Non-pigmented ciliary epithelial cell (primary cell): ENCODE measurements around the gene AHCTF1.
"Not testable (repeated sequence)": the region's sequence is repeated elsewhere in the genome, so short reads cannot be mapped to it uniquely, and the experiment has no call there.

Experiments used
- DNase-seq: peaks from one replicate; pipeline ENCODE4 v3.0.0-alpha.2; 2010; ENCODE audit warnings: low read depth

AHCTF1 gene

GRCh38 chr1:246921481-246921880, 10.3 kb downstream of the AHCTF1 start:
- no peak for DNase-seq

GRCh38 chr1:246919902-246920301, 11.8 kb downstream of the AHCTF1 start:
- DNase-seq: no peak

- DNase-seq: not testable (repeated sequence)
Measured at GRCh38 chr1:246916026-246916923, 15.5 kb downstream of the AHCTF1 start.

- DNase-seq: no peak
Measured at GRCh38 chr1:246907472-246907871, 24.3 kb downstream of the AHCTF1 start.

GRCh38 chr1:246906833-246907232, 24.9 kb downstream of the AHCTF1 start:
- no peak for DNase-seq

DNA sequence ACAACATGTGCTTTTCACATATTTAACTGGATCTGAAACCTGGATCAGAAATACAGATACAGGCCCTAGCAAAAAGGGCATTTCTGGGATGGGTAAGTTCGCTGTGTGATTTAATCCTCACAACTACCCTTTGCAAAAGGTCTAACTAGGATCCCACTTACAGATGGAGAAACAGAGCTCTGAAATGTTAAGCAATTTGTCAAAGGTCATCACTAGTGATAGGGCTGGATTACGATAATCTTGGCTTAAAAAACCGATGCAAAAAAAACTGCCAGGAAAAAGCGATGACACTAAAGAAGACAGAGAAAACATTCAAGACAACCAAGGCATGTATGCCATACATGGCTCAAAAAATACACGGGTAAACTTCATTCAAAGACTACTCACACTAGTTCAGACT, 29.9 kb downstream of the AHCTF1 start:
- no peak for DNase-seq

DNA sequence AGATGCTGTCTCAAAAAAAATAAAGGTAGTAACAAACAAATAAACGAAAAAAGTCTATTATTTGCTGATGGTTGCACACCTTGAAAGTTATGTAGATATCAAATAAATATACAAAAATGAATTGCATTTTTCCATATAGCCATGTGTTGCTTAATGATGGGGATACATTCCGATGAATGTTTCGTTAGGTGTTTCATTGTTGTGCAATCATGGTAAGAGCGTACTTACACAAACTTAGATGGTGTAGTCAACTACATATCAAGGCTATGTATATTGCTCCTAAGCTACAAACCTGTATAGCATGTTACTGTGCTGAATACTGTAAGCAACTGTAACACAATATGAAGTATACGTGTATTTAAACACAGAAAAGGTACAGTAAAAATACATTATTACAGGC, 34.4 kb downstream of the AHCTF1 start:
- DNase-seq: no peak

DNA sequence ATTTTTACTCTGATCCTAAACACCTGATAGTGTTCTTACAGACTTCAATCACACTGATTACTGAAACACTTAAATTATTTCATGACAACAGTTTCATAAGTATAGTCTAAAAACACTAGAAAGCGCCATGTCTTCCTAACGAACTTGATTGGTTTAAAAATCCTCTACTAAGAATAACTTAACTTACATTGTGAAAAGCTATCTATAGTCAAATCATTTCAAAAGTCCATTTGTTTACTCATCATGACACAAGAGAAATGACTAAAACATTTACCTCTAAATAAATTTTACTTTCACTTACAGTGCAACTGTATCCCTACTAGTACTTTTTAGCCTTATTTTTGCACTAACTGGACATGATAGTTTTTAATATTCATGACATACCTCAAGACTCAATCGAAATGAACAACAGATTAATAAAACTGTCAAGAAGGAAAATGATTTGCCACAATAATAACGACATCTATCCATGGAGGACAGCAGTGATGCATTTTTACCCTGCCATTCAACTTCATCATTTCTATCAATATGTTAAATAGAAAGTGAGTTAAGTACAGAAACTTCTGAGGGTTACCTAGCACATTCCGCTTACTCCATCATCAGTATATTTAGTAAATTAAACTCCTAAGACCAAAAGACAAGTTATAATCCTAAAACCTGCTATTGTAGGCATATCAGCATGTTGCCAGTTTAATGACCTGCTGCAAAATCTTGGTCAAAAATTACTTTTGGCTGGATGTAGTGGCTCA, 38.4 kb downstream of the AHCTF1 start:
- DNase-seq: no peak

- no peak for DNase-seq
Measured at GRCh38 chr1:246891105-246891504, 40.6 kb downstream of the AHCTF1 start.

- no peak for DNase-seq
Measured at GRCh38 chr1:246888522-246888921, 43.2 kb downstream of the AHCTF1 start.

- DNase-seq: not testable (repeated sequence)
Measured at GRCh38 chr1:246885389-246885788, 46.4 kb downstream of the AHCTF1 start.

- no peak for DNase-seq
Measured at GRCh38 chr1:246878551-246878950, 53.2 kb downstream of the AHCTF1 start.

DNA sequence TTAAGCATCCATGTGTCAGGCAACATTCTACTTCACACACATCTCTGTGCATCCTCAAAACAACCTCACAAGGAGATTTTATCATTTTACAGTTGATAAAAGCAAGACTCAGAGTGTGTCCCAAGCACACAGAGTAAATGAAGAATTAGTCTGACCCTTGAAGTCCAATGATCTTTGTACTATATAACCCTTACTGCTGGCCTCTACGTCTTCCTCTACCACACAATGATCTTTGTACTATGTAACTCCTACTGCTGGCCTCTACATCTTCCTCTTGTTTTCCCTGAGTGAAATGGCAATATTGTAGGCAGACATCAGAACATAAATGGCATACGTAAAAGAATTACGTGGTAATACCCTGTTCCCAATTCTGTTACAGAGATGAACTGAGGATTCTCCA, 55.3 kb downstream of the AHCTF1 start:
- no peak for DNase-seq

DNA sequence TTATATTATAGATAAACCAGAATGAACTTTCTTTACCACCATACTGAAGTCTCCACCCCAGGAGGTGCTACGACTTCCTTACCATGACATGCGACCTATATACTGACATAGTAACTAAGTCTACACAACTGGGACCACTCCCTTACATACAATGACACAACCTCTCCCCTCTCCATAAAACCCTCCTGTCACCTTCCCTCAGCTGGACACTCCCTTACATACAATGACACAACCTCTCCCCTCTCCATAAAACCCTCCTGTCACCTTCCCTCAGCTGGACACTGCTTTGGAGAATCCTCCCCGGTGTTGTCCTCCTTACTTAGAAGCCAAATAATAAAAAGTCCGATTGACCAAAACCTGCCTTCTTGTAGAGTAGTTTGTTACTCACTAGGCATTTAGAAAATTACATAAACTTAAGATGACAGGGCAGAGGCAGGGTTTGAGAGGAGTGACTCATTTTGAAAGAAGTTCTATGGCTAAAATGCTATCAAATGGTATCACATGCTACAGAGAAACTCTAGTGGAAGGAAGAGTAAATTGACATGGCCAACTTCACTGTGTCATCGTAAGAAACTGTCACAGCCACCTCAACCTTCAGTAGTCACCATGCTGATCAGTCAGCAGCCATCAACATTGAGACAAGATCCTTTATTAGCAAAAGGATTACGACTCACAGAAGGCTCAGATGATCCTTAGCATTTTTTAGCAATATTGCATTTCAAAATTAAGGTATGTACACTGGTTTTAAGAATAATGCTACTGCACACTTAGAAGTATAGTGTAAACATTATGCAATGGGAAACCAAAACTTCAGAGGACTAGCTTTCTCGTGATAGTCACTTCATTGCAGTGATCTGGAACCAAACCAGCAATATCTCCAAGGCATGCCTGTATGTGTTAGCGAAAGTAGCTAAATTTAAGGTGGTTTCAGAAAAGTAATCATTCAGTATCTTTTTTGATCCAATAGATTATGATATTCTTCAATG, 56.4 kb downstream of the AHCTF1 start:
- peak; percentile 47 for DNase-seq

DNA sequence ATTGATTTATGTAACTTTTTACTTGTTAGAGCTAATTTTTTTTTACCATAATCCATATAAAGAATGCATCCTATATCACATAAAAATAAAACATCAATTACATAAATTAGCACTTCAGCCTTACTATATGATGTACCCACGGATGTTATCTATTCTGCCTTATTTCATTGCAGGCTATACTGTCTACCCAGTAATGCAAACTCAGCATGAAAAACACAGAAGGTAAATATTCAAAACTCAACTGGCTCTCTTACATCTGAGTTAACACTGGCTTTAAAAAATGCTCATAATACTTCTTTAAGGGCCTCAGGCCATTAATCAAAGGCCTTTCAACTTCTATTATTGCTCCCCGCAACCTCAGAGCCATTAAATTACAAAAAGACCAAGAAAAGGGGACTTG, 65.8 kb downstream of the AHCTF1 start:
- DNase-seq: no peak

GRCh38 chr1:246863791-246864190, 68.0 kb downstream of the AHCTF1 start:
- not testable (repeated sequence) for DNase-seq

- DNase-seq: no peak
Measured at GRCh38 chr1:246860401-246860800, 71.3 kb downstream of the AHCTF1 start.

- no peak for DNase-seq
Measured at GRCh38 chr1:246856371-246856770, 75.4 kb downstream of the AHCTF1 start.

DNA sequence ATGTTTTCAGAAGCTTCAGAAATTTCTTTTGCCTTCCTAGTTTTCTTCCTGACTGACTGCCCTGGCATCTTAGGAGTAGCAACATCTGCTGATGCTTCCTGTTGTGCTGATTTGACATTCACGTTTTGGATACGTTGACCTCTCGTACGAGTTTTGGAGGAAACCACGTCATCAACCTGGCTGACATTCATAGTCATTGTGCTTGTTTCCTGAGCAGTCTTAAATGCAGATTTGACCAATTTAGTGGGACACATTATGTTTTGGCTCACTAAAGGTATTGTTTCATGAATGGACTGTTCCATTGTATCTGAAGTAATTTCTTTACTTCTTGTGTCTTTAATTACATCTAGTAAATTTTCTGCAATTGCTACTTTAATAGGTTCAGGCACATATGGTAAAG, 81.1 kb downstream of the AHCTF1 start:
- not testable (repeated sequence) for DNase-seq

GRCh38 chr1:246843876-246844275, 87.9 kb downstream of the AHCTF1 start:
- DNase-seq: no peak

DNA sequence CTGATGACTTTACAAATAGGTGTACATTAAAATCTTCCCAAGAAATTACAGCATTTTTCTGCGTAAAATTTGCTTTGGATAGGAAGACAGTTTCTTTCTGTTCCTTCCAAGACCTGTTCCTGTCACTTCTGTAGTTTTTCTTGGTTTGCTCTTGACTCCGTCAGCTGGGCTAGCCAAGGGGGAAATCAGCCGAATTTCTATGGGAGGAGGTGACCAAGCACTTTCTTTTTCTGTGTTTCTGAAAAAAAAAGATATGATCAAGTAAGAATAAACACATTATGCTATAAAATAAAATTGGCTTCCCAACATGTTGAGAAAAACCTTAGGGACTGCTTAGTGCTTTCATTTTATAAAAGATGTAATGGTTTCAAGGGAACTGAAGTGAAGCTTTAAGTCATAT, 91.0 kb downstream of the AHCTF1 start:
- DNase-seq: not testable (repeated sequence)

DNA sequence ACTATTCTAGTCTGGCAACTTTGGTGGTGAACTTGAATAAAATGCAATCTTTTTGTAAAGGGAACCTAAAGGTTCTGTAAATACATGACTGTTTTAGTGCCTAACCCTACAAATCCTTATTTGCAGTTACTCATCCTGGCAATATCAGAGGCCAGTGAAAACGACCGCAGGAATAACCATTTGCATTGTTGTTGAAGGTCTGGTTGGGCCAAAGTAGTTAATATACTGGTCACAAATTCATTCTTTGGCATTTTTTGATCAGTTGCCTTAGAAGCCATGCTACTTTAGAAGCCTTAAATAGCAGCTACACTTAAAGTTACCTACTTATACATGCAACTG, 93.7 kb downstream of the AHCTF1 start:
- DNase-seq: no peak
